HepG2 (cell line): ENCODE measurements around the gene RAET1E.

Experiments used
- EZH2 ChIP-seq: conservative IDR thresholded peaks from 2 replicates; pipeline ENCODE4 v1.6.1; 2012; ENCODE audit warnings: mild to moderate bottlenecking, low read depth, low read length, moderate library complexity
- ZNF354B ChIP-seq: sonication (generic); formaldehyde crosslinking; IDR thresholded peaks from 2 replicates; pipeline ENCODE4 v1.8.0; 2022; ENCODE audit warnings: mild to moderate bottlenecking, missing genetic modification reagents

DNA sequence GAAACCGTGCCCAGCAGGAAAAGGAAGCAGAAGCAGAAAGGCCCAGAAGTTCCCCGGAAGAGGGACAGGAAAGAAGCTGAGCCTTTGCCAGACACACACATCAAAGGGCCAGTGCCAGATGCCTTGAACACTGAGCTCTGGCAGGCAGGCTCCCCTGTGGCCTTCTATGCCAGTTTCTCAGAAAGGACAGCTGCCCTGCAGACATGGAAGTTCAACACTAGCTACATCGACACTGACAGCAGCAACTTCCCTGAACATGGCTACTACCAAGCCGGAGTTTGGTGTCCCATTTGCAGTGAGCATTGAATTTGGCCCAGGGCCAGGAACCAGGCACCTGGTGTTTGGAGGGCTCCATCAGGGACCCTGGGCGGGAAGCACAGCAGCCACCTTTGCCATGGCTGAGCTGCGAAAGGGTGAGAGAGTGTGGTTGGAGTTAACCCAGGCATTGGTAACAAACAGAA lies 8.0 kb upstream of the RAET1E start:
- TF ChIP-seq ZNF354B (CRISPR knock-in tag) (no peak), EZH2 (no peak)
